Ovary (tissue), 3 donors: Measurements from ENCODE around the gene MRFAP1.

Experiments used
- CTCF ChIP-seq, 3 donors: fragments of 450-650 bp in 2 of 3; fragments of 200-600 bp in 1 of 3; IDR thresholded peaks; one replicate each; pipeline versions ENCODE4 v1.5.1 to v1.8.0; 2016 to 2022; ENCODE audit warnings: antibody characterized with exemption in 3 of 3, mild to moderate bottlenecking in 1 of 3
- EP300 ChIP-seq: sonication (generic); formaldehyde crosslinking; IDR thresholded peaks from one replicate; pipeline ENCODE4 v1.6.1; 2017; ENCODE audit warnings: antibody characterized with exemption
- donor health status: DM: no; HTN: no; CAD: no.

GRCh38 chr4:6620296-6620695, 20.2 kb upstream of the MRFAP1 start:
- TF ChIP-seq CTCF (IDR thresholded peaks at IDR 0.05), result no peak
- TF ChIP-seq EP300, result no peak
